Fibroblast of pulmonary artery (primary cell): ENCODE measurements around the gene CFD.
A peak's percentile ranks its signal among the peaks of the same experiment; 100 is the strongest.
"Not testable (repeated sequence)": the region's sequence is repeated elsewhere in the genome, so short reads cannot be mapped to it uniquely, and the experiment has no call there.

Experiments used
- DNase-seq: peaks from one replicate; pipeline ENCODE4 v3.0.0-alpha.2; 2010; ENCODE audit warnings: low read depth
- H3K4me3 ChIP-seq: replicated peaks from 2 replicates; pipeline ENCODE4 v1.5.1; 2011; ENCODE audit warnings: low read depth, mild to moderate bottlenecking, control low read depth, low read length, moderate library complexity
- TF ChIP-seq, protein P1 (sequence below): IDR thresholded peaks from 2 replicates; pipeline ENCODE4 v1.5.1; 2011; ENCODE audit warnings: mild to moderate bottlenecking, control low read depth, low read length, inconsistent platforms; ENCODE audit errors: missing control alignments

The CFD gene

DNA sequence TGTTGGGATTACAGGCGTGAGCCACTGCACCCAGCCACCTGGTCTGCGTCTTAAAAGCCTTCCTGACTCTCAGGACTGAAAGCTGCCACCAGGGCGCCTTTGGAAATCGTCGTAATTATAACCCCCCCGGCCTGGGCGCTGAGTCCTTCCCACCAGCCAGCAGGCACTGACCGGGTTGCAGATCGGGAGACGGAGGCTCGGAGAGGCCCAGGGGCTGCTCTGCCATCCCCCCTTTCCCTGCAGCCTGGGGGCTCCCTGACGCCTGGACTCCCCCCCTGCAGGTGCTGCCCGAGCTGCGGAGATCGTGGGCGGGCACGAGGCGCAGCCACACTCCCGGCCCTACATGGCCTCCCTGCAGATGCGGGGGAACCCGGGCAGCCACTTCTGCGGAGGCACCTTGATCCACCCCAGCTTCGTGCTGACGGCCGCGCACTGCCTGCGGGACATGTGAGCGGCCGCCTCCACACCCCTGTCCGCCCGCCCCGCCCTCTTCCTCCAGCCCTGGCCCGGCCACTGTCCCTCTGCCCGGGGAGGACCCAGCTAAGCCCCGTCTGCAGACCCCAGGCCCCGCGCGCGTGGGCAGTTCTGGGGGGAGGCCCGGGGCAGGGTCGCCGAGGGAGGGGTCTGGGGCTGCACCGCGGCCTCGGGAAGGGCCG, 16.2 kb upstream of the CFD start:
- no peak overlapping the region for H3K4me3 ChIP-seq
- TF ChIP-seq, protein P1, sequence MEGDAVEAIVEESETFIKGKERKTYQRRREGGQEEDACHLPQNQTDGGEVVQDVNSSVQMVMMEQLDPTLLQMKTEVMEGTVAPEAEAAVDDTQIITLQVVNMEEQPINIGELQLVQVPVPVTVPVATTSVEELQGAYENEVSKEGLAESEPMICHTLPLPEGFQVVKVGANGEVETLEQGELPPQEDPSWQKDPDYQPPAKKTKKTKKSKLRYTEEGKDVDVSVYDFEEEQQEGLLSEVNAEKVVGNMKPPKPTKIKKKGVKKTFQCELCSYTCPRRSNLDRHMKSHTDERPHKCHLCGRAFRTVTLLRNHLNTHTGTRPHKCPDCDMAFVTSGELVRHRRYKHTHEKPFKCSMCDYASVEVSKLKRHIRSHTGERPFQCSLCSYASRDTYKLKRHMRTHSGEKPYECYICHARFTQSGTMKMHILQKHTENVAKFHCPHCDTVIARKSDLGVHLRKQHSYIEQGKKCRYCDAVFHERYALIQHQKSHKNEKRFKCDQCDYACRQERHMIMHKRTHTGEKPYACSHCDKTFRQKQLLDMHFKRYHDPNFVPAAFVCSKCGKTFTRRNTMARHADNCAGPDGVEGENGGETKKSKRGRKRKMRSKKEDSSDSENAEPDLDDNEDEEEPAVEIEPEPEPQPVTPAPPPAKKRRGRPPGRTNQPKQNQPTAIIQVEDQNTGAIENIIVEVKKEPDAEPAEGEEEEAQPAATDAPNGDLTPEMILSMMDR: no peak
- DNase-seq: no peak

- DNase-seq: no peak
- H3K4me3 ChIP-seq: no peak overlapping the region
- TF ChIP-seq, protein P1: no peak
These were observed 15.5 kb upstream of the CFD start for GRCh38 chr19:843836-844545.

DNA sequence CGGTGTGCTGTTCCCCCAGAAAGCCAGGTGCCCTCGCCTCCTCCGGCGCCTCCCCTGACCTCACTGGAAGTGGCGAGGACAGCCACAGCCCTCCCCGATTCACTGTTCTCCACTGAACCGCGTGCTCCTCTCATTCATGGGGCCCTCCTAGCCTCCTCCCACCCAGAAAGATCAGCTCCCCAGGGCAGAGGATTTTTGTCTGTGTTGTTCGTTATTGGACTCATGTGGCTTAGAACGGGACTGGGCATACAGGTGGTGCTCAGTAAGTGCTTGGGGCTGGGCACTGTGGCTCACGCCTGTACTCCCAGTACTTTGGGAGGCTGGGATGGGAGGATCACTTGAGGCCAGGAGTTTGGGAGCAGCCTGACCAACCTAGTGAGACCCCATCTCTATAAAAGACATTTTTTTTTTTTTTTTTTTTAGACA, 14.9 kb upstream of the CFD start:
- DNase-seq: no peak
- TF ChIP-seq, protein P1: no peak
- no peak overlapping the region for H3K4me3 ChIP-seq

DNA sequence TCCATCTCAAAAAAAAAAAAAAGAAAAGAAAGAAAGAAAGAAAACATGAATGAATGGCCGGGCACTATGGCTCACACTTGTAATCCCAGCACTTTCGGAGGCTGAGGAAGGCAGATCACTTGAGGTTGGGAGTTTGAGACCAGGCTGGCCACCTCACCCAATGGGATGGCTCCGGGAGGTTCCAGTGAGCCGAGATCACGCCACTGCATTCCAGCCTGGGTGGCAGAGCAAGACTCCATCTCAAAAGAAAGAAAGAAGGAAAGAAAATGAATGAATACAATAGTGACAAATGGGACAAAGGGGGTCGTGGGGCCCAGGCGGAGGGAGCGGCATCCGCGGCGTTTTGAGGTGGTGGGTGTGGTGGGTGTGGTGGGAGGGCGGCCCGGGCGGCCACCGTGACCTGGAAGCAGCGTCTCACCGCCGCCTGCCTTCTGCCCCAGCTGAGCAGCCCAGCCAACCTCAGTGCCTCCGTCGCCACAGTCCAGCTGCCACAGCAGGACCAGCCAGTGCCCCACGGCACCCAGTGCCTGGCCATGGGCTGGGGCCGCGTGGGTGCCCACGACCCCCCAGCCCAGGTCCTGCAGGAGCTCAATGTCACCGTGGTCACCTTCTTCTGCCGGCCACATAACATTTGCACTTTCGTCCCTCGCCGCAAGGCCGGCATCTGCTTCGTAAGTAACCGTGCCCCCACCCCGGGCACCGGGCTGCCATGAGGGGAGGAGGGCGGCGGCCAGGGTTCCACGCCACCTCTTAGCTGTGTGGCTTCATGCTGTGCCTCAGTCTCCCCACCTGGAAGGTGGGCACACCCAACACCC, 13.6 kb upstream of the CFD start:
- no peak overlapping the region for H3K4me3 ChIP-seq
- TF ChIP-seq, protein P1: no peak
- DNase-seq: no peak

GRCh38 chr19:848386-848921, 11.0 kb upstream of the CFD start:
- TF ChIP-seq, protein P1: no peak
- H3K4me3 ChIP-seq: no peak overlapping the region
- DNase-seq: no peak

GRCh38 chr19:849195-849594, 10.3 kb upstream of the CFD start:
- DNase-seq, H3K4me3 ChIP-seq: not testable (repeated sequence)

DNA sequence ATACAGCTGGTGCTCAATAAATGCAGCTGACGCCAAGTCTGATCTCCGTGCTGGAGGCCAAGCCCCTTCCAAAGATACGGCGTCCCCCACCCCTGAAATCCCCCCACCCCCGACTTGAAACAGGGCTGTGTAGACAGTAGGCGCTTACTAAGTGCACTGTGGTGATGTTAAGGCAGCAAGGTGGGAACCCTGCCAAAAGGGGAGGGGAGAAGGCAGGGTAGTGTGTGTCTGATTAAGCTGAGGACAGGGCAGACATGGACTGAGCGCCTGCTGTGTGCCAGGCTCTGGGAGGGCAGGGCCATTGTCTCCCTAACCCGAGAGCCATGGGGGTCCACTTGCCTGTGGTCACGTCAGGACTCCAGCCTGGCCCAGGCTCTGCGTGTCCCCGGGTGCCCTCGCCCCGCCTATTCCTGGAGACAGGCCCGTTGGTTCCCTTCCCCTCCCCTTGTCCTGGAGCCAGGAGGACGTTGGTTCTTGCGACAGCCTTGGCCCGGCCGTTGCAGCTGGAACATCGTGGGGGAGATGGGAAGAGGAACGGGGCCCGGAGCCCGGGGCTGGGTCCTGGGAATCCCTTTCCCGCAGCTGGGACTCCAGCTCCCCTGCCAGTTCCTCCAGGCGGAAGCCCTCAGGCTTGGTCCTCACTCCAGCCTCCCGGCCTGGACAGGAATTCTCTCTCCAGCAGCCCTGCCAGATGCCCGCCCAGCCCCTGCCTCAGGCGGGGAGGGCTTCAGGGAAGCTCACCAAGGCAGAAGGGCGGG, 9.1 kb upstream of the CFD start:
- H3K4me3 ChIP-seq: peak overlapping the region; percentile 22
- TF ChIP-seq, protein P1: no peak
- DNase-seq: peak; percentile 98
